ENCODE data around the gene CCDC160. TPM values are rescaled to one million over a fixed set of nuclear protein-coding genes. Genes with fewer than 3 reads are reported as not detected.

The CCDC160 gene
- polyA plus RNA-seq (not detected in 3 replicates), polyA minus RNA-seq (not detected in 3 replicates)
- not detected for polyA plus RNA-seq (2011; ENCODE audit: low read depth)
- polyA plus RNA-seq (2011; cell fraction: cytosol; rRNA removed), result not detected in 2 replicates
- polyA plus RNA-seq (2011; cell fraction: nucleus; rRNA removed), result not detected in 2 replicates
- polyA plus RNA-seq (2012; ENCODE audit: low replicate concordance), result not detected in 2 replicates
- not detected for polyA minus RNA-seq (2011; cell fraction: cytosol; rRNA and poly(A)+ RNA removed)
- polyA minus RNA-seq (2011; cell fraction: nucleus; rRNA and poly(A)+ RNA removed), result not detected in 2 replicates

DNA sequence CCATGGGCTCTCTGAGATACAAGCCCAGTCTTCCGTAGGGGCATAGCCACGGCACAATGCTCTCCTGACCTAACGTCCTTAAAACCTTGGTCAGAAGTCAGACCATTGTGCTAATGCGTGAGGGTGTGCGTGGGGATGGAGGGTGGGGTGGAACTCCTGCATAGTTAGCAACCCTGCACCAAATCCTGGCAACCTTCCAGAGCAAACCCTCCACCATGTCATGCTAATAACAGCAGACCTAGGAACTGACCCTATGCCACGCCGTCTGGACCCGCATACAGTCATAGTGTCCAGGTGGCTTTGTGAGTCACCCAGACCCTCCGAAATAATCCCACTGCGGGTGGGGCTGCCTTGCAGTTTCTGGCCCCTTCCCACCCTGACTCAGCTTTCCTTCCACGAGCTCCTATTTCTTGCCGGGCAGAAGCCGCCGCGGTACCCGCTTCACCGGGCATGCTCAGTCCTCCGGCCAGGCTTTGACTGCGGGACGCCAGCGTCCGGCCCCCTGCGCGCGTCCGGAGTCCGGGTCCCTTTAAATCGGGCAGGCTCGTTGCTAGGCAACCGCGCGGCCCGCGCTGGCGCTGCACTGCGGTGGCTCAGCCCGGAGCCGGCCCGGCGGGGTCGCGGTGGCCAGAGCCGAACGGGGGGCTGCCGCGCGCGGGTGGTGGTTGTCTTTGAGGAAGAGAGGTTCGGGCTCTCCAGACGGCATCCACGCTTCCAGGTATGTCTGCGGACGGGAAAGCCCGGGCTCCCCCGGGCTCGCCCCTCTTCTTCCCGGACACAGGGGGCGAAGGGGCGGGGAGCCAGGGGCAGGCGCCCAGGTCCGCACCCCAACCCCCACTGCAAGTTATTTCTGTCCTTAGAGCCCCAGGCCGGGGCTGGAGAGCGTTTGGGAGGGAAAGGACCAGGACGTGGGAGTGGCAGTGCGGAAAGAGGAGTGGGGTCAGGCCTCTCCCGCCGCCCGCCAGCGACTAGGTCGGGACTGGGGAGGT lies at the start of gene CCDC160:
TSS of gene CCDC160 (plus strand) at position 557 of the 989 bp plus-strand sequence. CDS start 7,619 bp downstream, outside the sequence.
- Histone ChIP-seq H3K79me2 (ENCODE audit: control insufficient read depth, insufficient read depth, low read length) (no peaks in the 10 kb centered on the region), H2AFZ (ENCODE audit: control insufficient read depth, low read length) (no peak within 1 kb of the TSS), H3K9ac (ENCODE audit: control insufficient read depth, extremely low read depth, insufficient read depth, low read length) (no peak within 1 kb of the TSS), H3K36me3 (ENCODE audit: control insufficient read depth in 2 of 2, extremely low read depth in 1 of 2, insufficient read depth in 2 of 2, low read length in 2 of 2) (no peaks in the 10 kb centered on the region), H3K27me3 (ENCODE audit: control insufficient read depth, extremely low read depth, insufficient read depth, low read length) (peaks cover 3% of the 10 kb centered on the region), H3K9me3 (ENCODE audit: control insufficient read depth, low read depth, low read length) (no peaks in the 10 kb centered on the region), H3K27ac (ENCODE audit: control insufficient read depth, insufficient read depth, low read length) (no peak within 1 kb of the TSS), H3K4me2 (ENCODE audit: control insufficient read depth, extremely low read depth, insufficient read depth, low read depth, low read length) (peak within 1 kb of the TSS; percentile 37), H3K9me1 (ENCODE audit: control insufficient read depth, extremely low read depth, insufficient read depth, low read length) (no peaks in the 10 kb centered on the region), H3K4me1 (ENCODE audit: control insufficient read depth, extremely low read depth, insufficient read depth, low read length) (no peaks in the 10 kb centered on the region), H4K20me1 (ENCODE audit: control insufficient read depth, extremely low read depth, insufficient read depth, low read length) (no peaks in the 10 kb centered on the region), H3K4me3 (ENCODE audit: control insufficient read depth in 2 of 3, extremely low read depth in 1 of 3, insufficient read depth in 2 of 3, low read depth in 1 of 3, low read length in 3 of 3) (peak within 1 kb of the TSS in 2 of 3 experiments; percentile 12 to 35)
- FAIRE-seq (no peak), DNase-seq (ENCODE audit: low read depth, low spot score) (no peak)
- TF ChIP-seq, protein P1, sequence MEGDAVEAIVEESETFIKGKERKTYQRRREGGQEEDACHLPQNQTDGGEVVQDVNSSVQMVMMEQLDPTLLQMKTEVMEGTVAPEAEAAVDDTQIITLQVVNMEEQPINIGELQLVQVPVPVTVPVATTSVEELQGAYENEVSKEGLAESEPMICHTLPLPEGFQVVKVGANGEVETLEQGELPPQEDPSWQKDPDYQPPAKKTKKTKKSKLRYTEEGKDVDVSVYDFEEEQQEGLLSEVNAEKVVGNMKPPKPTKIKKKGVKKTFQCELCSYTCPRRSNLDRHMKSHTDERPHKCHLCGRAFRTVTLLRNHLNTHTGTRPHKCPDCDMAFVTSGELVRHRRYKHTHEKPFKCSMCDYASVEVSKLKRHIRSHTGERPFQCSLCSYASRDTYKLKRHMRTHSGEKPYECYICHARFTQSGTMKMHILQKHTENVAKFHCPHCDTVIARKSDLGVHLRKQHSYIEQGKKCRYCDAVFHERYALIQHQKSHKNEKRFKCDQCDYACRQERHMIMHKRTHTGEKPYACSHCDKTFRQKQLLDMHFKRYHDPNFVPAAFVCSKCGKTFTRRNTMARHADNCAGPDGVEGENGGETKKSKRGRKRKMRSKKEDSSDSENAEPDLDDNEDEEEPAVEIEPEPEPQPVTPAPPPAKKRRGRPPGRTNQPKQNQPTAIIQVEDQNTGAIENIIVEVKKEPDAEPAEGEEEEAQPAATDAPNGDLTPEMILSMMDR (optimal IDR thresholded peaks at IDR 0.05 in 1 of 3, IDR thresholded peaks at IDR 0.05 in 1 of 3, conservative IDR thresholded peaks at IDR 0.05 in 1 of 3; ENCODE audit: extremely low read depth in 1 of 3, insufficient read depth in 2 of 3, low read length in 3 of 3), result no peak
- TF ChIP-seq EZH2 (IDR thresholded peaks at IDR 0.05; ENCODE audit: low read length), result no peak
- dilution Hi-C loops (cut with MboI; ENCODE audit: extremely low pct_ligation_motif_present, low sequenced_read_pairs), result no loop called here

DNA sequence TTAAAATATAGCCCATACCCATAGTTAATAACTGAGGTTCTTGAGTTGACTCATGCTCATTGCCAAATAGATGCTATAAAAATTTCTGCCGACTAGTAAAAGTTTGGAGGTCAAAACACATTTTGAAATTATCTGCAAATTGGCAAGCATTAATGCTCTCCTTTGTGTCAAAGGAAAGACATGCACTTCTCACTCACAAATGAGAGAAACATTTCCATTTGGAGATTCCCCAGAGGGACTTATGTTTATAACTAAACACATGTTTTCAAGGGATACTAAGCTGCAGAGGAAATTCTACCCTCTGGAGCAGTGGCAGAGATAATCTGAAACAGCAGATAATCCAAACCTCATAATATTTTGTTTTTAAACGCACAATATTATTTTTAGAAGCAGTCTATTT lies 45.7 kb upstream of the CCDC160 start:
- DNase-seq (ENCODE audit: low read depth, low spot score) (no peak), FAIRE-seq (no peak)
- TF ChIP-seq, protein P1 (optimal IDR thresholded peaks at IDR 0.05 in 1 of 3, IDR thresholded peaks at IDR 0.05 in 1 of 3, conservative IDR thresholded peaks at IDR 0.05 in 1 of 3; ENCODE audit: extremely low read depth in 1 of 3, insufficient read depth in 2 of 3, low read length in 3 of 3), result no peak
- no peak for TF ChIP-seq EZH2 (IDR thresholded peaks at IDR 0.05; ENCODE audit: low read length)
- H3K4me3 ChIP-seq (ENCODE audit: control insufficient read depth in 2 of 3, extremely low read depth in 1 of 3, insufficient read depth in 2 of 3, low read depth in 1 of 3, low read length in 3 of 3), result no peak overlapping the region
- no peaks in the 10 kb centered on the region for H3K36me3 ChIP-seq (ENCODE audit: control insufficient read depth in 2 of 2, extremely low read depth in 1 of 2, insufficient read depth in 2 of 2, low read length in 2 of 2)
- no peaks in the 10 kb centered on the region for H3K27me3 ChIP-seq (ENCODE audit: control insufficient read depth, extremely low read depth, insufficient read depth, low read length)
- no peaks in the 10 kb centered on the region for H3K9me1 ChIP-seq (ENCODE audit: control insufficient read depth, extremely low read depth, insufficient read depth, low read length)
- H4K20me1 ChIP-seq (ENCODE audit: control insufficient read depth, extremely low read depth, insufficient read depth, low read length), result no peaks in the 10 kb centered on the region
- H3K9me3 ChIP-seq (ENCODE audit: control insufficient read depth, low read depth, low read length), result no peaks in the 10 kb centered on the region
- dilution Hi-C loops (cut with MboI; ENCODE audit: extremely low pct_ligation_motif_present, low sequenced_read_pairs), result no loop called here
- no peak overlapping the region for H3K9ac ChIP-seq (ENCODE audit: control insufficient read depth, extremely low read depth, insufficient read depth, low read length)
- no peak overlapping the region for H3K27ac ChIP-seq (ENCODE audit: control insufficient read depth, insufficient read depth, low read length)
- no peaks in the 10 kb centered on the region for H3K79me2 ChIP-seq (ENCODE audit: control insufficient read depth, insufficient read depth, low read length)
- no peak overlapping the region for H2AFZ ChIP-seq (ENCODE audit: control insufficient read depth, low read length)
- H3K4me2 ChIP-seq (ENCODE audit: control insufficient read depth, extremely low read depth, insufficient read depth, low read depth, low read length), result no peak overlapping the region
- no peaks in the 10 kb centered on the region for H3K4me1 ChIP-seq (ENCODE audit: control insufficient read depth, extremely low read depth, insufficient read depth, low read length)
